ENCODE data around the gene RPP38. TPM values are rescaled to one million over a fixed set of nuclear protein-coding genes. Genes with fewer than 3 reads are reported as not detected.
A peak's percentile ranks its signal among the peaks of the same experiment; 100 is the strongest.

The RPP38 gene, protein sequence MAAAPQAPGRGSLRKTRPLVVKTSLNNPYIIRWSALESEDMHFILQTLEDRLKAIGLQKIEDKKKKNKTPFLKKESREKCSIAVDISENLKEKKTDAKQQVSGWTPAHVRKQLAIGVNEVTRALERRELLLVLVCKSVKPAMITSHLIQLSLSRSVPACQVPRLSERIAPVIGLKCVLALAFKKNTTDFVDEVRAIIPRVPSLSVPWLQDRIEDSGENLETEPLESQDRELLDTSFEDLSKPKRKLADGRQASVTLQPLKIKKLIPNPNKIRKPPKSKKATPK
- 10 to 100 TPM; 27.8 to 28.5 TPM for total RNA-seq

DNA sequence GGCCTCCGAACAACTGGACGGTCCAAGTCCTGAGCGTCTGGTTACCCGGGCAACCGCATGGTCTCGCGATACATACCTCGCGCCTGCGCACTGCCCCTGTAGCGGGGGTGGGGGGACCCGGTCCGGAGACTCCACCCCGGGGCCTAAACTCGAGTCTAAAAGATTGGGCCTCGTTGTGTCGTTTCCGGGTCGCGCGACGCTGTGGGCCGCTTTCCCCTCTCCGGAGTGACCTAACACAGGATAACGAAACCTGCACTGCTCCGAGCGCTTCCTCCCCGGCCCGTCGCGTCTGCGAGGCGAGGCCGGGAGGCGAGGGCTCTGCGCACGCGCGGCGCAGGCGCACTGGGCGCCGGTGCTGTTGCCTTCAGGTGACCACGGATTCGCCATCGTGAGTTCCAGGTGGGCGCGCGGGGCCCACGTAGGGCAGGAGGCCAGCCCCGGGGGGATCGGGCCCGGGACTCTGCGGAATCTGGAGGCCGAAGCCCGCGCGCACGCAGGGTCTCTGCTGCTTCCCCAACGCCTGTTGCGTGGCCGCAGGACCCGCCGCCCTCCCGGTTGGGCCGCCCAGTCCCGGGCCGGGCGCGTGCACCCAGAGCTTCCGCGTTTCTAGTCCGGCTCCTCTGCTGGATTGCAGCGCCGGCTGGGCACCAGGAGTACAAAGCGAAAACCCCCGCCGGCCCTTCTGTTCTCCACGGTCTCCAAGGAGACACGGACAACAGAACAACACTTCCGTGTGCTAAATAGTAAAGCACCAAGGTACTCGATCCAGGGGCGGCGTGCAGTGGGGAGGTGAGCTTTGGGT lies at the start of gene RPP38:
Gene RPP38, plus strand, starts transcription at position 345 of the 802 bp plus-strand sequence. CDS start 5,960 bp downstream, outside the sequence.
- H3K36me3 Mint-ChIP-seq = peaks cover 16% of the 10 kb centered on the region
- H3K27me3 Mint-ChIP-seq = no peaks in the 10 kb centered on the region
- peak within 1 kb of the TSS; percentile 98 for H3K27ac Mint-ChIP-seq
- H3K9me3 Mint-ChIP-seq = no peaks in the 10 kb centered on the region
- H3K4me3 Mint-ChIP-seq = peak within 1 kb of the TSS; percentile 100
- peaks cover 32% of the 10 kb centered on the region for H3K4me1 Mint-ChIP-seq
- peak; percentile 97 for DNase-seq

DNA sequence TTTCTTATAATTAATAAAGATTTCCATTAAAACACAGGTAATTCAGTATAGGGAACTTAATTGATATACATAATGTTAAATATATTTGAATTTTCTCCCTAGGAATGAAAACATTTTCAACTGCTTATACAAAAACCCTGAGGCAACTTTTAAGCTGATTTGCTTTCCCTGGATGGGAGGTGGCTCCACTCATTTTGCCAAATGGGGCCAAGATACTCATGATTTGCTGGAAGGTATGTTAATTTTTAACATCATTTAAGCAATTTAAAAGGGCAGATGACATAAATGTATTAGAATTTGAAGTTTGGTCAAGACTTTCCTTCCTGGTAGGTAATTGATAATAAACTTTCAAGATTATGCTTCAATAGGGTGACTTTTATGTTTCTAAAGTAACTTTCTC lies 47.6 kb upstream of the RPP38 start:
- Mint-ChIP-seq H3K4me3 (no peak overlapping the region), H3K4me1 (peaks cover 9% of the 10 kb centered on the region), H3K27me3 (no peaks in the 10 kb centered on the region), H3K9me3 (no peaks in the 10 kb centered on the region), H3K36me3 (no peaks in the 10 kb centered on the region), H3K27ac (no peak overlapping the region)
- DNase-seq = no peak

DNA sequence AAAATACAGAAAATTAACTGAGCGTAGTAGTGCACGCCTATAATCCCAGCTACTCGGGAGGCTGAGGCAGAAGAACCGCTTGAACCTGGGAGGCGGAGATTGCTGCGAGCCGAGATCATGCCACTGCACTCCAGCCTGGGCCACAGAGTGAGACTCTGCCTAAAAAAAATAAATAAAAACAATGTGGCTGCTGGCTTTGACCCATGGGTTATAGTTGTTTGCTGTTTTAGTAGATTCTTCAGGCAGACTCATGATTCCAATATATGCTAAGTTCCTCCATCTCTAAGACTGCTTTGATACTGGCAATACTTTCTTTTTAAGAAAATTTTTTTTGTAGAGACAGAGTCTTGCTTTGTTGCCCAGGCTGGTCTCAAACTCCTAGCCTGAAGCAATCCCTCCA lies 45.0 kb upstream of the RPP38 start:
- H3K9me3 Mint-ChIP-seq = no peaks in the 10 kb centered on the region
- no peaks in the 10 kb centered on the region for H3K36me3 Mint-ChIP-seq
- no peak for DNase-seq
- no peak overlapping the region for H3K27ac Mint-ChIP-seq
- H3K4me1 Mint-ChIP-seq = no peaks in the 10 kb centered on the region
- H3K27me3 Mint-ChIP-seq = peaks cover 3% of the 10 kb centered on the region
- no peak overlapping the region for H3K4me3 Mint-ChIP-seq

DNA sequence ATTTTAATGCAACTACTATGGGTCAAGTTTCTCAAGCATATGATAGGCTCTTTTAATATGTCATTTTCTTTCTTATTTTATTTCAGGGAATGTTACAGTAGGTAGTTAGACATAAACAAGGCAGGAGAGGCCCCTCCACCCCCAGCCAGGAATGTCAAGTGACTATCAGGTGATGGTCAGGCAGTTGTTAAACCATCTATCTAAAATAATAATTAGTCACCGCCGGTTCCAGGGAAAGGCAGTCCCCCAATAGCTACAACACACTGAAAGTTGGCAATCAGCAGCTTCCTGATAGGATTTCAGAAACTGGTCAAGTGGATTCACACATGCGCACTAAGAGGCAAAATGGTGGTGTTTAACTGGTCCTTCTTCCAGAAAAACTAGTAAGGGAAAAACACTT lies 44.1 kb upstream of the RPP38 start:
- Mint-ChIP-seq H3K27ac (no peak overlapping the region), H3K4me1 (no peaks in the 10 kb centered on the region), H3K4me3 (no peak overlapping the region), H3K27me3 (peaks cover 3% of the 10 kb centered on the region), H3K36me3 (no peaks in the 10 kb centered on the region), H3K9me3 (no peaks in the 10 kb centered on the region)
- no peak for DNase-seq

DNA sequence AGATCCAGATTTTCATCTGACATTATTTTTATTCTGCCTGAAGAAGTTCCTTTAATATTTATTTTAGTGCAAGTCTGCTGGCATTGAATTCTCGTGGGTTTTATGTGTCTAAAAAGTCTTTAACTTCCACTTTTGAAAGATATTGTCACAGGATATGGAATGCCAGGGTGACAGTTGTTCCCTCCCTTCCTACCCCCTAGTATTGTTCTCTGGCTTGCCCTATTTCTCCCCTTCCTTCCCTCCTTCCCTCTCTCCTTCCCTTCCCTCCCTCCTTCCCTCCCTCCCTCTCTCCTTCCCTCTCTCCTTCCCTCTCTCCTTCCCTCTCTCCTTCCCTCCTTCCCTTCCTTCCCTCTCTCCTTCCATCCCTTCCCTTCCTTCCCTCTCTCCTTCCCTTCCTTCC lies 38.5 kb upstream of the RPP38 start:
- Mint-ChIP-seq H3K4me1 (no peaks in the 10 kb centered on the region), H3K27ac (no peak overlapping the region), H3K27me3 (peaks cover 9% of the 10 kb centered on the region), H3K36me3 (peaks cover 6% of the 10 kb centered on the region), H3K9me3 (peaks cover 14% of the 10 kb centered on the region), H3K4me3 (no peak overlapping the region)
- DNase-seq = no peak

DNA sequence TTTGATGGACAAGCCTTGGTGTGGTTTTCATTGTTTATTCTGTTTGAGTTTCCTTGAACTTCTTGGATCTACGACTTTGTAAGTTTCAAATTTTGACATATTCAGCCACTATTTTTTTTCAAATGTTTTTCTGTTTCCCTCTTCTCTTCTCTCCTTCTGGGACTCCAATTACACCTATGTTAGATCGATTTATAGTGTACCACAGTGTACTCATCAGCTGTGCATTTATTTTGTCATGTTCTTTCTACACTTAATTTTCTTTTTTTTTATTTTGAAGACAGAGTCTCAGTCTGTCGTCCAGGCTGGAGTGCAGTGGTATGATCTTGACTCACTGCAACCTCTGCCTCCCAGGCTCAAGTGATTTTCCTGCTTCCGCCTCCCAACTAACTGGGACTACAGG lies 37.2 kb upstream of the RPP38 start:
- DNase-seq = no peak
- Mint-ChIP-seq H3K27me3 (peaks cover 9% of the 10 kb centered on the region), H3K36me3 (peaks cover 6% of the 10 kb centered on the region), H3K9me3 (peaks cover 14% of the 10 kb centered on the region), H3K27ac (no peak overlapping the region), H3K4me3 (no peak overlapping the region), H3K4me1 (no peaks in the 10 kb centered on the region)

DNA sequence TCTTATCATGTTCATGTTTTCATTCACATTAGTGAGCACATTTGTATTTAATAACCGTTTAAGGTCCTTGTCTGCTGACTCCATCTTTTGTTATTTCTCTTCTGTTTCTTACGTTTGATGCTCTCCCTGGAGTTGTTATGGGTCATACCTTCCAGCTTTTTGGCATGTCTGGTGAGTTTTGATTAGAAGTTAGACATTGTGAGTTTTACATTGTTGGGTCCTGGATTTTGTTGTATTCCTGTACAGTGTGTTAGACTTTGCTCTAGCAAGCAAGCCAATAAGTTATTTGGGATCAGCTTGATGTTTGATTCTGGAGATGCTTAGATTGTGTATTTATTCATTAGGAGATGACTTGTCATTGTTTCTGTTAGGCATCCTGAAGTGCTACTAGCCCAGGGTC lies 36.5 kb upstream of the RPP38 start:
- DNase-seq = no peak
- peaks cover 9% of the 10 kb centered on the region for H3K27me3 Mint-ChIP-seq
- H3K36me3 Mint-ChIP-seq = peaks cover 6% of the 10 kb centered on the region
- no peaks in the 10 kb centered on the region for H3K4me1 Mint-ChIP-seq
- H3K27ac Mint-ChIP-seq = no peak overlapping the region
- H3K9me3 Mint-ChIP-seq = peaks cover 18% of the 10 kb centered on the region
- H3K4me3 Mint-ChIP-seq = no peak overlapping the region

DNA sequence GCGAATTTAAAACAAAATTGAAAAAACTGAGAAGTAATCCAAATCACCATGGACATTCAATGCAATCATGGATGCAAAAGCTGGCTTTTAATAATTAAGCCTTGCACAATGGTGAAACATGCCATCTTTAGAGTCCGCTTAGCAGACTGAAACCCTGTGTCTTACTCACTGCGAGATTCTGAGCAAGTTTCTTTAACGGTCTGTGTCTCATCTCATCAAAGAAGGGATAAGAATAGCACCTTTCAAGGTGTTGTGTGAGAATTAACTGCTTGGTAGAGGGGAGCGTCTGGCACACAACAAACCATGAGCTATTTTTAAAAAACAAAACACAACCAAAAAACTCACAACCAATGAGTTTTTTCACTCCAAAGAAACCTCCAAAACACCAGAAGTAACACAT lies 30.0 kb upstream of the RPP38 start:
- Mint-ChIP-seq H3K27ac (no peak overlapping the region), H3K4me1 (no peaks in the 10 kb centered on the region), H3K27me3 (no peaks in the 10 kb centered on the region), H3K9me3 (peaks cover 4% of the 10 kb centered on the region), H3K4me3 (no peak overlapping the region), H3K36me3 (no peaks in the 10 kb centered on the region)
- no peak for DNase-seq

DNA sequence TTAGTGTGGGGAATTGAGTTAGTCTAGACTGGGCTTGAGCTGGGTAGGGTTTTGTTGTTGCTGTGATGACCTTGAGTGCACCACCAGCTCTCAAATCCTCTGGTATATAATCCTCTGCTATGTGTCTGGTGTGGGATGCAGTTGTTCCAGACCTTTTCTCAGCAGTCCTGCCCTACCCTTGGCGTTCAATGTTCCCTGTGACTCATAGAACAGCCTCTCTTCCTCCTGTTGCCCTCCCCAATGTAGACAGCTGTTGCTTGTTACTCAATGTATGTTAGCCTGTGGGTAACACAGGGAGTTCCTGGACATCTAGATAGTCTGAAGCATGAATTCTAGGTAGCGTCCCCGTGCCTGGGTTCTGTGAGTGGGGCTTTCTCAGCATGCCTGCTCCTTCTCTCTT lies 28.4 kb upstream of the RPP38 start:
- H3K27me3 Mint-ChIP-seq = no peaks in the 10 kb centered on the region
- no peaks in the 10 kb centered on the region for H3K36me3 Mint-ChIP-seq
- no peak for DNase-seq
- H3K4me1 Mint-ChIP-seq = no peaks in the 10 kb centered on the region
- peaks cover 4% of the 10 kb centered on the region for H3K9me3 Mint-ChIP-seq
- no peak overlapping the region for H3K27ac Mint-ChIP-seq
- H3K4me3 Mint-ChIP-seq = no peak overlapping the region

DNA sequence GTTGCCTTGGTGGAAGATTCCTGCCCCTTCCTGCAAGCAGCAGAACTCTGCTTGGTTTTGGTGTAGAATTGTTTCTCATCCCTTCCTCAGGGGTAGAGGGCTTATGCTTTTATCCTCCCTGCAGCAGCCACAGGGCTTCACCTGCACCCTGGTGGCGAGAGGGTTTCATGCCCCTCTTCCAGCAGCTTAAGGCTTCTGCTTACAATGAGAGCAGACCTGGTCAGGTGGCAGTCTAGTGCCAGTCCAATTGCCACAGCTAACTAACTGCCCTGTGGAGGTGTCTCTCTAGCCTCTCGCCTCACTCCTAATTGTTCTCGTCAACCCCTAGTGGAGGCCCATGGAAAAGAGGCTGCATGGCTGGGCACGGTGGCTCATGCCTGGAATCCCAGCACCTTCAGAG lies 27.9 kb upstream of the RPP38 start:
- no peak for DNase-seq
- Mint-ChIP-seq H3K27ac (no peak overlapping the region), H3K36me3 (no peaks in the 10 kb centered on the region), H3K4me1 (no peaks in the 10 kb centered on the region), H3K9me3 (peaks cover 4% of the 10 kb centered on the region), H3K4me3 (no peak overlapping the region), H3K27me3 (no peaks in the 10 kb centered on the region)

DNA sequence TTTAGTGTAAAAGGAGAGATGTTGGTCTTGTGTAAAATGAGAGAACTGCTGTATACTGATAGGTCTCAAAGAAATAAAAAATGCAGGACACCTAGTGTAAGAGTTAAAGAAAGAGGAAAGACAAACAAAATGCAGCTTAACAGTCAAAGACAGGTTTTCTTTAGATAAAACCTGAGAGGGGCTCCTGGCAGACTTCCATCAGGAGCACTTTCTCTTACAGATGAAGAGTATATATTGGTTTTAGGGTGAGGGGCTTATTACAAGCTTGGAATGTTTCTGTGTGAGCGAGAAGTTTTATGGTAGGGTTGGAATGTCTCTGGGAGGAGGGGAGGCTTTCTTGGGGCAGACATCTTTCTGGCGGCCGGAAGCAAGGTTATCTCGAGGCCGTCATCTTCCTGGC lies 24.8 kb upstream of the RPP38 start:
- Mint-ChIP-seq H3K4me3 (no peak overlapping the region), H3K36me3 (no peaks in the 10 kb centered on the region)

DNA sequence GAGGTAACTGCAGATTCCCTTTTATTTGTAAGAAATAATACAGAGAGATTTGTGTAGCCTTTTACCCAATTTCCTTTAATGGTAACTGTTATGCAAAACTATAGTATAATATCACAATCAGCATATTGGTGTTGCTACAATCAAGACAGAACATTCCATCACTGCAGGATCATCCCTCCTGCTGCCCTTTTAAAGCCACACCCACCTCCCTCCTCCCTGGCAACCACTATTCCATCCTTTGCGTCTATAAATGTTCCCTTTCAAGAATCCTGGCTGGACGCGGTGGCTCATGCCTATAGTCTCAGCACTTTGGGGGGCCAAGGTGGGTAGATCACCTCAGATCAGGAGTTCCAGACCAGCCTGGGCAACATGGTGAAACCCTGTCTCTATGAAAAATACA lies 21.7 kb upstream of the RPP38 start:
- no peak for DNase-seq
- no peaks in the 10 kb centered on the region for H3K36me3 Mint-ChIP-seq
- H3K27me3 Mint-ChIP-seq = no peaks in the 10 kb centered on the region
- H3K27ac Mint-ChIP-seq = no peak overlapping the region
- H3K4me3 Mint-ChIP-seq = no peak overlapping the region
- H3K4me1 Mint-ChIP-seq = no peaks in the 10 kb centered on the region
- H3K9me3 Mint-ChIP-seq = no peaks in the 10 kb centered on the region

More for the DNA sequence above, 24.8 kb upstream of the RPP38 start:
- Mint-ChIP-seq H3K9me3 (no peaks in the 10 kb centered on the region), H3K27ac (no peak overlapping the region), H3K27me3 (no peaks in the 10 kb centered on the region), H3K4me1 (no peaks in the 10 kb centered on the region)
- DNase-seq = no peak

DNA sequence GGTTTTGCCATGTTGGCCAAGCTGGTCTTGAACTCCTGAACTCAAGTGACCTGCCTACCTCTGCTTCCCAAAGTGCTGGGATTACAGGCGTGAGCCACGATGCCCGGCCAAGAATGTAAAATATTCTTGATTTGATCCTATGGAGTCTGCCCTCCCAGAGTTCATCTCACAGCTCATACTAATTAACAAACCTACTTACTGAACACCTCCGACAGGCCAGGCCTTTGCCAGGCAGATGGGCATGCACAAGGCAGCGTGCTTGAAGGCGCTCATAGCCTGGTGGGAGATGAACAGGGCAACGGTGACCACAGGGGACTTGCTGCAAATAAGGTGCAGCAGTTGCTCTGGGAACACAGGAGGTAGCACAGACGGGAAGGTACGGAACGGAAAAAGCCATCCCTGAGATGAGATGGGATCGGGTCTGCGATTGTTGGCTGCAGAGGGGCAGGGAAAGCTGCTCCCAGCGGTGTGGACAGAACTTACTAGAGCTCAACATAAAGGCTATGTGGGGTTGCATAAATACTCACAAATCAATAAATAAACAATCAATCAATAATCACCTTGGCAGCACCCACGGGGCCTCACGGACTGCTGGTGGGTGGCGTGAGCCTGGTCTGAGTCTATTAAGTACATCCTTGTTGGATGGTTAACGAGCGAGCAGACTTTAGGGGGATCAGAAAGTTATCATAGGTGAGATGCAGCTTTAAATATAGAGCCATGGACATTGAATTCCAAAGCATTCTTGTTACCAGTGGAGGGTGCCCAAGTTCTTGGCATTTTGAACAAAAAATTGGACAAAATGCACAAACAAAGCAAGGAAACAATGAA lies 13.3 kb upstream of the RPP38 start:
- no peak overlapping the region for H3K27ac Mint-ChIP-seq
- no peaks in the 10 kb centered on the region for H3K27me3 Mint-ChIP-seq
- no peak for DNase-seq
- H3K4me1 Mint-ChIP-seq = peaks cover 2% of the 10 kb centered on the region
- H3K9me3 Mint-ChIP-seq = no peaks in the 10 kb centered on the region
- H3K36me3 Mint-ChIP-seq = no peaks in the 10 kb centered on the region
- H3K4me3 Mint-ChIP-seq = no peak overlapping the region

DNA sequence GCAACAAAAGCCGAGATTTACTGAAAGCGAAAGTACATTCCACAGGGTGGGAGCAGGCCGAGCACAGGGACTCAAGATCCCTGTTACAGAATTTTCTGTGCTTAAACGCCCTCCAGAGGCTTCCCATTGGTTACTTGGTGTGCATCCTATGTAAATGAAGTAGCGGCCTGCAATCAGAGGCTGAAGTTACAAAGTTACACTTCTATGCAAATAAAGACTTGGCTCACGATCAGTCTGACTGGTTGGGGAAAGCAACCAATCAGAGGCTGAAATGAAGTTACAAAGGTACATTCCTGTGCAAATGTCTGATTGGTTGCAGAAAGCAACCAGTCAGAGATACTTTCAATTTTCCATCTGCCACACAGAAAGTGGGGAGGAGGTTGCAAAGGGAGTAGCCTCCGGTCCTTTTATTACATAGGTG lies 12.6 kb upstream of the RPP38 start:
- no peak for DNase-seq
- Mint-ChIP-seq H3K4me1 (peaks cover 2% of the 10 kb centered on the region), H3K27ac (no peak overlapping the region)

More for the DNA sequence above, 12.6 kb upstream of the RPP38 start:
- H3K4me3 Mint-ChIP-seq = no peak overlapping the region
- H3K27me3 Mint-ChIP-seq = no peaks in the 10 kb centered on the region
- no peaks in the 10 kb centered on the region for H3K36me3 Mint-ChIP-seq
- H3K9me3 Mint-ChIP-seq = no peaks in the 10 kb centered on the region
